GM12872 (cell line): ENCODE data around the gene ARF5.

Experiments
- TF ChIP-seq, protein P1 (sequence below): IDR thresholded peaks from 3 replicates; pipeline ENCODE4 v1.5.1; 2011; ENCODE audit warnings: low read depth, mild to moderate bottlenecking, low read length, moderate library complexity; ENCODE audit not compliant: insufficient read depth

ARF5 gene

GRCh38 chr7:127609297-127609696 is 21.1 kb downstream of the ARF5 start:
- TF ChIP-seq, protein P1, sequence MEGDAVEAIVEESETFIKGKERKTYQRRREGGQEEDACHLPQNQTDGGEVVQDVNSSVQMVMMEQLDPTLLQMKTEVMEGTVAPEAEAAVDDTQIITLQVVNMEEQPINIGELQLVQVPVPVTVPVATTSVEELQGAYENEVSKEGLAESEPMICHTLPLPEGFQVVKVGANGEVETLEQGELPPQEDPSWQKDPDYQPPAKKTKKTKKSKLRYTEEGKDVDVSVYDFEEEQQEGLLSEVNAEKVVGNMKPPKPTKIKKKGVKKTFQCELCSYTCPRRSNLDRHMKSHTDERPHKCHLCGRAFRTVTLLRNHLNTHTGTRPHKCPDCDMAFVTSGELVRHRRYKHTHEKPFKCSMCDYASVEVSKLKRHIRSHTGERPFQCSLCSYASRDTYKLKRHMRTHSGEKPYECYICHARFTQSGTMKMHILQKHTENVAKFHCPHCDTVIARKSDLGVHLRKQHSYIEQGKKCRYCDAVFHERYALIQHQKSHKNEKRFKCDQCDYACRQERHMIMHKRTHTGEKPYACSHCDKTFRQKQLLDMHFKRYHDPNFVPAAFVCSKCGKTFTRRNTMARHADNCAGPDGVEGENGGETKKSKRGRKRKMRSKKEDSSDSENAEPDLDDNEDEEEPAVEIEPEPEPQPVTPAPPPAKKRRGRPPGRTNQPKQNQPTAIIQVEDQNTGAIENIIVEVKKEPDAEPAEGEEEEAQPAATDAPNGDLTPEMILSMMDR: no peak

GRCh38 chr7:127612263-127612662 is 24.1 kb downstream of the ARF5 start:
- TF ChIP-seq, protein P1: no peak

GRCh38 chr7:127616724-127617123 is 28.5 kb downstream of the ARF5 start:
- TF ChIP-seq, protein P1: no peak

- TF ChIP-seq, protein P1: no peak
These were observed 29.8 kb downstream of the ARF5 start, which contains the start of gene PAX4 for GRCh38 chr7:127618042-127618441. PAX4 (minus strand) TSS chr7:127618142; CDS start chr7:127615928, 2,214 bp downstream.

DNA sequence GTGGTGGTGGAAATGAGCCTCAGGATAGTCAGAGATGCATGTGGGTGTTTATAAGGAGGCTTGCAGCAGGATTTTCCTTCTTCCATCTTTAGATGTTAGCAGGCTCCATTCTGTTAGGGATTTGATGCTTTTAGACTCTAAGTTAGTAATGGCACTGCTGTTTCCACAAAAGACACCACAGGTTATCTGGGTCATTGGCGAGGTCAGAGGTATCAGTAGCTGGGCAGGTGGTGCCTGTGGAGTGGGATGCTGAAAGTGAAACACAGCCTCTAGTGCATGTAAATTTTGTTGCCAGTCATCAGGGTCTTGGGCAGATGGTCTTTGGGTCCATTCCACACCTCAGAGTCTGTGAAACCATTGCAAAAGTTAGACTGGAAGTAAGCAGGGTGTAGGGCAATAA is 30.6 kb downstream of the ARF5 start:
- TF ChIP-seq, protein P1: no peak

- TF ChIP-seq, protein P1: no peak
These were observed 31.6 kb downstream of the ARF5 start for GRCh38 chr7:127619681-127620405.

- TF ChIP-seq, protein P1: no peak
These were observed 32.4 kb downstream of the ARF5 start for GRCh38 chr7:127620406-127621233.
